H1 (cell line): ENCODE data around the gene ABHD12B. TPM values are rescaled to one million over a fixed set of nuclear protein-coding genes. Genes with fewer than 3 reads are reported as not detected.

Source experiments
- CTCF ChIA-PET: fragments of 300-600 bp; sonication (Branson Sonifier 250); formaldehyde crosslinking; loops from one replicate; lab custom pipeline; 2021; ENCODE audit not compliant: partially characterized antibody; lab: Charles Lee
- POLR2A ChIA-PET: fragments of 300-600 bp; sonication (Branson Sonifier 250); formaldehyde crosslinking; loops from one replicate; lab custom pipeline; 2021; ENCODE audit warnings: inconsistent platforms; ENCODE audit not compliant: partially characterized antibody; lab: Charles Lee
- DNase-seq, 2 experiments: peaks; one replicate each; pipeline versions ENCODE4 v3.0.0 to v3.0.0-alpha.2; 2010 to 2022; ENCODE audit warnings: low spot score in 2 of 2, low read depth in 1 of 2, mixed read lengths in 1 of 2
- FAIRE-seq: peaks from 2 replicates; lab custom pipeline; 2011; peaks lifted over from hg19 to GRCh38; lab: Jason Lieb, UNC
- H2AFZ ChIP-seq: 2 replicates; pipeline ENCODE4 v1.8.1; 2012; ENCODE audit warnings: low read length, inconsistent platforms
- H2AK5ac ChIP-seq: 2 replicates; pipeline ENCODE4 v1.6.1; 2013; ENCODE audit warnings: low read depth, low read length
- H2BK120ac ChIP-seq: replicated peaks from 2 replicates; pipeline ENCODE3; 2013; ENCODE audit warnings: low read depth, low read length, inconsistent platforms
- H2BK12ac ChIP-seq: 2 replicates; pipeline ENCODE4 v1.6.1; 2013; ENCODE audit warnings: low read depth, low read length
- H2BK15ac ChIP-seq: 2 replicates; pipeline ENCODE4 v1.6.1; 2013; ENCODE audit warnings: low read length
- H2BK20ac ChIP-seq: 2 replicates; pipeline ENCODE4 v1.6.1; 2013; ENCODE audit warnings: low read length
- H2BK5ac ChIP-seq: 2 replicates; pipeline ENCODE4 v1.6.1; 2013; ENCODE audit warnings: low read depth, low read length
- H3K14ac ChIP-seq: 2 replicates; pipeline ENCODE4 v1.6.1; 2013; ENCODE audit warnings: inconsistent platforms; ENCODE audit not compliant: insufficient read length
- H3K18ac ChIP-seq: 2 replicates; pipeline ENCODE4 v1.6.1; 2013; ENCODE audit warnings: low read length; ENCODE audit errors: extremely low read depth
- H3K23ac ChIP-seq: 2 replicates; pipeline ENCODE4 v1.6.1; 2013; ENCODE audit warnings: inconsistent platforms; ENCODE audit not compliant: insufficient read length
- H3K23me2 ChIP-seq: 2 replicates; pipeline ENCODE4 v1.6.1; 2013; ENCODE audit warnings: low read depth, low read length
- H3K27ac ChIP-seq: 2 replicates; pipeline ENCODE4 v1.6.1; 2011; ENCODE audit warnings: low read depth, low read length, inconsistent platforms
- H3K27me3 ChIP-seq, 4 experiments: replicated peaks in 1 of 4; 1 replicate in 1 of 4; 2 replicates in 3 of 4; pipeline versions ENCODE4 v1.6.1 to v1.8.1; 2011 to 2013; ENCODE audit warnings: low read length in 3 of 4, mild to moderate bottlenecking in 3 of 4, inconsistent platforms in 2 of 4, mixed read lengths in 2 of 4, moderate library complexity in 1 of 4; ENCODE audit not compliant: control insufficient read depth in 3 of 4, insufficient read depth in 3 of 4; ENCODE audit errors: extremely low read depth in 1 of 4
- H3K36me3 ChIP-seq, 4 experiments: 2 replicates each; pipeline versions ENCODE4 v1.6.1 to v1.8.1; 2011 to 2013; ENCODE audit warnings: mild to moderate bottlenecking in 4 of 4, low read length in 3 of 4, moderate library complexity in 2 of 4, control low read depth in 1 of 4, inconsistent platforms in 1 of 4; ENCODE audit not compliant: insufficient read depth in 4 of 4, control insufficient read depth in 2 of 4
- H3K4ac ChIP-seq: replicated peaks from 2 replicates; pipeline ENCODE3; 2013; ENCODE audit warnings: low read length, low read depth, mixed read lengths, inconsistent platforms; ENCODE audit not compliant: insufficient read length
- H3K4me1 ChIP-seq, 4 experiments: replicated peaks in 1 of 4; 1 replicate in 1 of 4; 2 replicates in 3 of 4; pipeline versions ENCODE4 v1.6.1 to v1.8.1; 2011 to 2013; ENCODE audit warnings: low read length in 3 of 4, inconsistent platforms in 2 of 4, mixed read lengths in 1 of 4; ENCODE audit not compliant: insufficient read depth in 4 of 4, control insufficient read depth in 3 of 4
- H3K4me2 ChIP-seq, 2 experiments: 2 replicates each; pipeline versions ENCODE4 v1.6.1 to v1.8.1; 2011 to 2013; ENCODE audit warnings: low read depth in 2 of 2, low read length in 2 of 2, control low read depth in 1 of 2, inconsistent platforms in 1 of 2, mild to moderate bottlenecking in 1 of 2; ENCODE audit not compliant: insufficient read depth in 1 of 2
- H3K4me3 ChIP-seq, 4 experiments: fragments of 200-600, 300-600 bp in 1 of 4; sonication (generic), shearing (Covaris generic), sonication (Bioruptor Twin) in 1 of 4; 2 replicates each; pipeline versions ENCODE4 v1.5.1 to v1.8.1; 2011 to 2016; ENCODE audit warnings: low read length in 4 of 4, low read depth in 3 of 4, control low read depth in 2 of 4, inconsistent platforms in 2 of 4, mild to moderate bottlenecking in 2 of 4, mixed read lengths in 1 of 4, moderate library complexity in 1 of 4; ENCODE audit not compliant: insufficient read depth in 2 of 4; ENCODE audit errors: extremely low read depth in 1 of 4
- H3K56ac ChIP-seq: replicated peaks from 2 replicates; pipeline ENCODE3; 2013; ENCODE audit warnings: low read depth, mild to moderate bottlenecking, mixed read lengths, low read length, inconsistent platforms; ENCODE audit not compliant: insufficient read length
- H3K79me1 ChIP-seq: 2 replicates; pipeline ENCODE4 v1.6.1; 2013; ENCODE audit warnings: low read depth, low read length, control low read depth
- H3K79me2 ChIP-seq, 2 experiments: 2 replicates each; pipeline versions ENCODE4 v1.6.1 to v1.8.1; 2012 to 2013; ENCODE audit warnings: low read length in 2 of 2, mild to moderate bottlenecking in 2 of 2, inconsistent platforms in 1 of 2; ENCODE audit not compliant: insufficient read depth in 2 of 2, control insufficient read depth in 1 of 2
- H3K9ac ChIP-seq, 4 experiments: replicated peaks in 1 of 4; 1 replicate in 1 of 4; 2 replicates in 3 of 4; pipeline versions ENCODE4 v1.6.1 to v1.8.1; 2011 to 2013; ENCODE audit warnings: low read depth in 3 of 4, low read length in 3 of 4, control low read depth in 2 of 4, mild to moderate bottlenecking in 2 of 4, moderate library complexity in 2 of 4, inconsistent platforms in 1 of 4; ENCODE audit errors: extremely low read depth in 1 of 4
- H3K9me3 ChIP-seq, 2 experiments: 2 replicates each; pipeline versions ENCODE4 v1.6.1 to v1.8.1; 2012 to 2013; ENCODE audit warnings: mild to moderate bottlenecking in 2 of 2, moderate library complexity in 2 of 2, control low read depth in 1 of 2, inconsistent platforms in 1 of 2, low read depth in 1 of 2, low read length in 1 of 2, mixed read lengths in 1 of 2; ENCODE audit not compliant: insufficient read depth in 2 of 2
- H4K20me1 ChIP-seq, 2 experiments: replicated peaks in 1 of 2; 2 replicates each; pipeline versions ENCODE3 to v1.8.1; 2011 to 2013; ENCODE audit warnings: inconsistent platforms in 2 of 2, low read length in 2 of 2, mild to moderate bottlenecking in 1 of 2; ENCODE audit not compliant: insufficient read depth in 2 of 2, control insufficient read depth in 1 of 2
- H4K5ac ChIP-seq: 2 replicates; pipeline ENCODE4 v1.6.1; 2013; ENCODE audit warnings: low read length, low read depth, mixed read lengths, inconsistent platforms; ENCODE audit not compliant: insufficient read length
- H4K8ac ChIP-seq: 2 replicates; pipeline ENCODE4 v1.8.0; 2013; ENCODE audit warnings: mild to moderate bottlenecking, moderate library complexity, low read length, inconsistent platforms; ENCODE audit not compliant: insufficient read depth; ENCODE audit errors: extremely low read depth
- H4K91ac ChIP-seq: replicated peaks from 2 replicates; pipeline ENCODE3; 2013; ENCODE audit warnings: low read length, mixed read lengths, inconsistent platforms; ENCODE audit not compliant: insufficient read length
- ASH2L ChIP-seq: fragments of 200-600, 300-600 bp; sonication (generic); IDR thresholded peaks from one replicate; pipeline ENCODE4 v1.7.1; 2017; ENCODE audit warnings: low read length
- ATF3 ChIP-seq: IDR thresholded peaks from 2 replicates; pipeline ENCODE4 v1.6.1; 2011; ENCODE audit warnings: low read depth, mild to moderate bottlenecking, low read length; ENCODE audit not compliant: insufficient read depth
- CBX5 ChIP-seq: fragments of 300-800, 300-1000 bp; sonication (generic); IDR thresholded peaks from 2 replicates; pipeline ENCODE4 v1.7.1; 2016; ENCODE audit warnings: antibody characterized with exemption, low read length, low read depth
- CHD2 ChIP-seq: IDR thresholded peaks from 2 replicates; pipeline ENCODE4 v1.6.1; 2012; ENCODE audit warnings: low read length, improper control_type of control experiment
- CTBP2 ChIP-seq: IDR thresholded peaks from 2 replicates; pipeline ENCODE4 v1.7.0; 2011; ENCODE audit warnings: borderline replicate concordance, mild to moderate bottlenecking, moderate library complexity, mixed read lengths, low read length; ENCODE audit not compliant: insufficient read depth, insufficient read length
- GABPA ChIP-seq: IDR thresholded peaks from 2 replicates; pipeline ENCODE4 v1.6.1; 2011; ENCODE audit warnings: mild to moderate bottlenecking, low read length, moderate library complexity, borderline replicate concordance; ENCODE audit not compliant: insufficient read depth
- HDAC6 ChIP-seq: IDR thresholded peaks from one replicate; pipeline ENCODE4 v1.7.1; 2012; ENCODE audit warnings: low read depth, mild to moderate bottlenecking, inconsistent platforms, low read length, moderate library complexity
- KDM1A ChIP-seq: fragments of 200-600, 300-600 bp; sonication (generic); IDR thresholded peaks from 2 replicates; pipeline ENCODE4 v1.7.1; 2016; ENCODE audit warnings: mild to moderate bottlenecking, low read length, borderline replicate concordance
- SP2 ChIP-seq: IDR thresholded peaks from 2 replicates; pipeline ENCODE4 v1.6.1; 2012; ENCODE audit warnings: mild to moderate bottlenecking, low read length, inconsistent platforms
- SP4 ChIP-seq: IDR thresholded peaks from 2 replicates; pipeline ENCODE4 v1.6.1; 2012; ENCODE audit warnings: low read length, inconsistent platforms
- SUZ12 ChIP-seq: fragments of 200-600 bp; sonication (generic); IDR thresholded peaks from 2 replicates; pipeline ENCODE4 v1.6.1; 2012; ENCODE audit warnings: mild to moderate bottlenecking, inconsistent platforms, low read length, moderate library complexity, mixed read lengths
- TBP ChIP-seq: IDR thresholded peaks from 2 replicates; pipeline ENCODE4 v1.6.1; 2011; ENCODE audit warnings: low read depth, low read length, improper control_type of control experiment
- USF2 ChIP-seq: IDR thresholded peaks from 2 replicates; pipeline ENCODE4 v1.6.1; 2011; ENCODE audit warnings: low read length, improper control_type of control experiment
- WGBS, 2 experiments: shearing (Covaris generic) in 1 of 2; methylation state at CpG; one replicate each; pipeline versions ENCODE4 v1.1.6 to v1.1.7; 2013 to 2015; ENCODE audit warnings: low lambda C conversion rate in 2 of 2, mixed read lengths in 2 of 2, inconsistent platforms in 1 of 2, low coverage in 1 of 2, missing lambda C conversion rate in 1 of 2; ENCODE audit not compliant: insufficient replicate concordance in 2 of 2, insufficient coverage in 1 of 2, insufficient read length in 1 of 2; ENCODE audit errors: extremely low coverage in 1 of 2, missing lambda C conversion rate in 1 of 2; 5-methylcytosine and 5-hydroxymethylcytosine counted together
- polyA plus RNA-seq, 7 experiments: library from polyadenylated mRNA; depleted of rRNA in 3 of 7; stranded (reverse) in 5 of 7; unstranded in 2 of 7; fragments of >200 nt in 5 of 7; fragments of 200-250 nt in 2 of 7; gene quantifications; 1 replicate in 5 of 7; 2 replicates in 1 of 7; 4 replicates in 1 of 7; pipeline versions ENCODE4 v1.2.1 to v1.2.3, GENCODE V29; 2011 to 2013; ENCODE audit warnings: missing spikeins in 2 of 7, mixed read lengths in 2 of 7
- total RNA-seq: library from RNA; stranded (reverse); fragmentation: NEBNext Ultra II Directional; extraction: Animal tissue kit (Norgen Biotek cat#: 25700); gene quantifications from 2 replicates; pipeline ENCODE4 v1.2.1, GENCODE V29; 2021

The ABHD12B gene
- total and polyA plus RNA-seq, 2 of the 8 experiments (the other 6 are each of a cell fraction or from before 2014, with no cell fraction given), result 4.0 to 102 TPM

- no peak for DNase-seq
- WGBS, 2 experiments, result 94% methylated on average over 2 of the region's 2 CpGs; no CpG with 5 or more reads in 1 of the 2 experiments
- Histone ChIP-seq H3K4me3 (no peak overlapping the region), H3K4ac (no peak overlapping the region), H2AFZ (no peak overlapping the region), H3K27ac (no peak overlapping the region), H4K91ac (no peak overlapping the region), H3K4me1 (peaks cover 0 to 3% (median 1%) of the 10 kb centered on the region in 4 experiments; a peak in 1 of 7 replicates), H3K23me2 (peaks cover 2% of the 10 kb centered on the region; the same call in 1 of the 2 replicates), H3K18ac (no peak overlapping the region), H3K36me3 (no peaks in the 10 kb centered on the region), H4K5ac (no peak overlapping the region), H4K20me1 (no peaks in the 10 kb centered on the region), H4K8ac (no peak overlapping the region), H3K9ac (no peak overlapping the region), H3K27me3 (peaks cover 3 to 24% (median 15%) of the 10 kb centered on the region in 4 experiments; a peak in 6 of 7 replicates), H3K79me2 (no peaks in the 10 kb centered on the region), H3K9me3 (no peaks in the 10 kb centered on the region), H3K56ac (no peak overlapping the region), H3K23ac (no peak overlapping the region), H2BK120ac (no peak overlapping the region), H2BK5ac (no peak overlapping the region), H3K14ac (no peak overlapping the region), H3K79me1 (no peaks in the 10 kb centered on the region), H2BK12ac (no peak overlapping the region), H2AK5ac (no peak overlapping the region), H3K4me2 (no peak overlapping the region), H2BK20ac (no peak overlapping the region), H2BK15ac (no peak overlapping the region)
- POLR2A ChIA-PET, result interaction anchor here (1.7 kb wide), 1 partner anchor 61 kb away, joined by 3 read pairs; no protein-coding TSS in a partner anchor
- CTCF ChIA-PET, result interaction anchor here (3.6 kb wide), 1 partner anchor 11 kb away, joined by 24 read pairs; no protein-coding TSS in a partner anchor
- no peak for FAIRE-seq
- TF ChIP-seq CHD2 (no peak), SUZ12 (no peak), CTBP2 (no peak), TBP (no peak), CBX5 (no peak), SP2 (no peak), GABPA (no peak), KDM1A (no peak), ASH2L (no peak), USF2 (no peak), ATF3 (no peak), SP4 (no peak), HDAC6 (no peak)
Measured at GRCh38 chr14:50874757-50875156, 2.9 kb downstream of the ABHD12B start.
